ENCODE measurements around the gene MCUR1. TPM values are rescaled to one million over a fixed set of nuclear protein-coding genes. Genes with fewer than 3 reads are reported as not detected.
"Not testable (repeated sequence)": the region's sequence is repeated elsewhere in the genome, so short reads cannot be mapped to it uniquely, and the experiment has no call there.

The MCUR1 gene
- total RNA-seq, 1 experiment from 2014 or later: 16.4 TPM

DNA sequence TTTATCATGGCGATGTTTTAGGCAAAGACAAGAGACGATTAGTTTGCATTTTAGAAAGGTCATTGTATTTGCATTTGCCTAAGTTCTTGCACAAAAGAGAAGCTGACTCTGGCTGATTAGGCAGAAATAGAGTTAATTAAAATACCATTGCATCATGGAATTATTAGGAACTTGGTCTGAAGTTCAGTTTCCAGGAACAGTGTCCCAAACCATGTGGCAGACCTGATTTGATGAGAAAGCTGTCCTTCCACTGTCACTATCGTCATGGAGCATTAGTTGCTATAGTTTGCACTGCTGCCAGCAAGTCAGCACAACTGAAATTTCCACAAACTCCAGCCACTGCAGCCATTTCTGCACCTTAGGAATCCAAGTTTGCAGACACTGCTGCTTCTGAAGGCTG lies 24.3 kb upstream of the MCUR1 start:
- Mint-ChIP-seq H3K27me3 (ENCODE audit: unreplicated experiment) (peaks cover 15% of the 10 kb centered on the region), H3K36me3 (ENCODE audit: insufficient read depth, unreplicated experiment) (no peaks in the 10 kb centered on the region), H3K9me3 (ENCODE audit: low read depth, unreplicated experiment) (no peaks in the 10 kb centered on the region), H3K4me3 (ENCODE audit: low read depth, unreplicated experiment) (no peak overlapping the region), H3K4me1 (ENCODE audit: low read depth, unreplicated experiment) (no peaks in the 10 kb centered on the region), H3K27ac (ENCODE audit: unreplicated experiment) (no peak overlapping the region)
- CTCF ChIA-PET: no interaction called here
- no TSS peak for BruUV-seq (replicated peaks)
- TF ChIP-seq, protein P1, sequence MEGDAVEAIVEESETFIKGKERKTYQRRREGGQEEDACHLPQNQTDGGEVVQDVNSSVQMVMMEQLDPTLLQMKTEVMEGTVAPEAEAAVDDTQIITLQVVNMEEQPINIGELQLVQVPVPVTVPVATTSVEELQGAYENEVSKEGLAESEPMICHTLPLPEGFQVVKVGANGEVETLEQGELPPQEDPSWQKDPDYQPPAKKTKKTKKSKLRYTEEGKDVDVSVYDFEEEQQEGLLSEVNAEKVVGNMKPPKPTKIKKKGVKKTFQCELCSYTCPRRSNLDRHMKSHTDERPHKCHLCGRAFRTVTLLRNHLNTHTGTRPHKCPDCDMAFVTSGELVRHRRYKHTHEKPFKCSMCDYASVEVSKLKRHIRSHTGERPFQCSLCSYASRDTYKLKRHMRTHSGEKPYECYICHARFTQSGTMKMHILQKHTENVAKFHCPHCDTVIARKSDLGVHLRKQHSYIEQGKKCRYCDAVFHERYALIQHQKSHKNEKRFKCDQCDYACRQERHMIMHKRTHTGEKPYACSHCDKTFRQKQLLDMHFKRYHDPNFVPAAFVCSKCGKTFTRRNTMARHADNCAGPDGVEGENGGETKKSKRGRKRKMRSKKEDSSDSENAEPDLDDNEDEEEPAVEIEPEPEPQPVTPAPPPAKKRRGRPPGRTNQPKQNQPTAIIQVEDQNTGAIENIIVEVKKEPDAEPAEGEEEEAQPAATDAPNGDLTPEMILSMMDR (IDR thresholded peaks at IDR 0.05; ENCODE audit: unreplicated experiment): no peak
- intact Hi-C loops (cut with micrococcal nuclease; ENCODE audit: unreplicated experiment): no loop called here
- no peak for DNase-seq

DNA sequence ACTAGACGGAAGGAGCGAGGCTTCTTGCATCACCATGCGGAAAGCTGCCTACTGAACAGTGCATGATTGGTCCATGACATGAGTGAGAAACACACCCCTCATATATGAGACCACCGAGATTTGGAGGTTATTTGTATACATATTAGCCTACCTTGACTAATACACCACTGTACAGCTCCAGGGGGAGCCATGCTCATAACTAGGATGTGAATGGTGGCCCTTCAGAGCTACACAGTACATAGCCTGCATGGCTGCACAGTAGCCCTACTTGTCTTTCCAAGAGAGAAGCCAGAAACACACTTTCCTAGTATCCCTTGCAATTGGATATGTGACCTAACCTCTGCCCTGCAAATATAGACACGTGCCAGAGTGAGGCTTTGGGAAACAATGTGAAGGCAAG lies 21.8 kb upstream of the MCUR1 start:
- intact Hi-C loops (cut with micrococcal nuclease; ENCODE audit: unreplicated experiment): no loop called here
- TF ChIP-seq, protein P1 (IDR thresholded peaks at IDR 0.05; ENCODE audit: unreplicated experiment): no peak
- no TSS peak for BruUV-seq (replicated peaks)
- peaks cover 15% of the 10 kb centered on the region for H3K27me3 Mint-ChIP-seq (ENCODE audit: unreplicated experiment)
- CTCF ChIA-PET: no interaction called here
- H3K36me3 Mint-ChIP-seq (ENCODE audit: insufficient read depth, unreplicated experiment): no peaks in the 10 kb centered on the region
- no peak overlapping the region for H3K4me3 Mint-ChIP-seq (ENCODE audit: low read depth, unreplicated experiment)
- H3K4me1 Mint-ChIP-seq (ENCODE audit: low read depth, unreplicated experiment): no peaks in the 10 kb centered on the region
- no peaks in the 10 kb centered on the region for H3K9me3 Mint-ChIP-seq (ENCODE audit: low read depth, unreplicated experiment)
- DNase-seq: no peak
- H3K27ac Mint-ChIP-seq (ENCODE audit: unreplicated experiment): no peak overlapping the region

DNA sequence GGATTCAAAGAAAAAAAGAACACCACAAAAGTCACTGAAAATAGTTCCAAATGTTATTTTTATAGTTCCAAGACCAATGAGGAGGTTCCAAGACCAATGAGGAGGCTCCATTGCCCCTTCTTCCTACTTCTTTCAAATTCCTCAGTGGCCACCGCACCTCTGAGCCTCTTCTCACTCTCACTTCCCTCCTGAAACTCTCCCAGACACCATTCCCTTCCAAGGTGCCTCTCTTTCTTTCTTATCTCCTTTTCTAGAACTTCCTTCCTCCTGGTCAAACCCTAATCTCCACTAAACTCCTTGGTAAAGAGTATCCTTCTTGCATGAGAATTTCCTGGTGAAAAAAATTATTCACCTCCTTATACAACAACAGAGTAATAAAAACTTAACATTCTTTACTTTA lies 20.4 kb upstream of the MCUR1 start:
- Mint-ChIP-seq H3K9me3 (ENCODE audit: low read depth, unreplicated experiment) (no peaks in the 10 kb centered on the region), H3K4me3 (ENCODE audit: low read depth, unreplicated experiment) (no peak overlapping the region), H3K27ac (ENCODE audit: unreplicated experiment) (no peak overlapping the region), H3K27me3 (ENCODE audit: unreplicated experiment) (peaks cover 15% of the 10 kb centered on the region), H3K36me3 (ENCODE audit: insufficient read depth, unreplicated experiment) (no peaks in the 10 kb centered on the region), H3K4me1 (ENCODE audit: low read depth, unreplicated experiment) (no peaks in the 10 kb centered on the region)
- CTCF ChIA-PET: no interaction called here
- intact Hi-C loops (cut with micrococcal nuclease; ENCODE audit: unreplicated experiment): no loop called here
- no TSS peak for BruUV-seq (replicated peaks)
- DNase-seq: no peak
- TF ChIP-seq, protein P1 (IDR thresholded peaks at IDR 0.05; ENCODE audit: unreplicated experiment): no peak

DNA sequence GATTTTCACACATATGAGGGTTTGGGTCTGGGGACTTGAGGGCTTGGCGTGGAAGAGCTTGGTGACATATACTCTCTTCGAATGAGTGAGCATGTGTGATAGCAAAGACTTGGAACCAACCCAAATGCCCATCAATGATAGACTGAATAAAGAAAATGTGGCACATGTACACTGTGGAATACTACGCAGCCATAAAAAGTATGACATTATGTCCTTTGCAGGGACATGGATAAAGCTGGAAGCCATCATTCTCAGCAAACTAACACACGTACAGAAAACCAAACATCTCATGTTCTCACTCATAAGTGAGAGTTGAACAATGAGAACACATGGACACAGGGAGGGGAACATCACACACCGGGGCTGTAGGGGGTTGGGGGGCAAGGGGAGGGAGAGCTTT lies 19.7 kb upstream of the MCUR1 start:
- intact Hi-C loops (cut with micrococcal nuclease; ENCODE audit: unreplicated experiment): not testable (repeated sequence)
- H3K27me3 Mint-ChIP-seq (ENCODE audit: unreplicated experiment): peaks cover 15% of the 10 kb centered on the region

DNA sequence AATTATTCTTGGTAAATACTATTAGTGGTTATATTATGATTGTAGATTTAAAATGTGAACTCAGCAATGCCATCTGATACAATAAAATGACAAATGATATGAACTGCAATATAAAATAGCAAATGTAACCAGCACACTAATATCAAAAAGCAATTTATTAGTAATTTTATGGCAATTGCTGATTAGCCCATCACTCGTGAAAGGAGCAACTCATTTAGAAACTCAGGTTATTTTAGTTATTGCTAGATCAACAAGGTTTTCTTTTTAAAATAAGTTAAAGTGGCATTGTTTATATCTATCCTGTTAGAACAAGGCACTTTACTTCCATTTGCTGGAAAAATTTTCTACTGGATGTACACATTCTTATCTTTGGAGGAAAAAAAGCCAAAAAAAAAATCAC lies 18.4 kb upstream of the MCUR1 start:
- no peak for DNase-seq
- no TSS peak for BruUV-seq (replicated peaks)
- Mint-ChIP-seq H3K9me3 (ENCODE audit: low read depth, unreplicated experiment) (no peaks in the 10 kb centered on the region), H3K4me1 (ENCODE audit: low read depth, unreplicated experiment) (no peaks in the 10 kb centered on the region), H3K27ac (ENCODE audit: unreplicated experiment) (no peak overlapping the region), H3K36me3 (ENCODE audit: insufficient read depth, unreplicated experiment) (no peaks in the 10 kb centered on the region), H3K27me3 (ENCODE audit: unreplicated experiment) (peaks cover 15% of the 10 kb centered on the region), H3K4me3 (ENCODE audit: low read depth, unreplicated experiment) (no peak overlapping the region)
- CTCF ChIA-PET: no interaction called here
- TF ChIP-seq, protein P1 (IDR thresholded peaks at IDR 0.05; ENCODE audit: unreplicated experiment): no peak
- intact Hi-C loops (cut with micrococcal nuclease; ENCODE audit: unreplicated experiment): no loop called here

More for the DNA sequence above, 19.7 kb upstream of the MCUR1 start:
- H3K9me3 Mint-ChIP-seq (ENCODE audit: low read depth, unreplicated experiment); H3K36me3 Mint-ChIP-seq (ENCODE audit: insufficient read depth, unreplicated experiment); DNase-seq; H3K4me1 Mint-ChIP-seq (ENCODE audit: low read depth, unreplicated experiment); H3K4me3 Mint-ChIP-seq (ENCODE audit: low read depth, unreplicated experiment); H3K27ac Mint-ChIP-seq (ENCODE audit: unreplicated experiment); CTCF ChIA-PET; BruUV-seq (replicated peaks): not testable (repeated sequence)

Data from Calu3 (cell line).